ENCODE measurements around the gene NTM.

- TF ChIP-seq, protein P1, sequence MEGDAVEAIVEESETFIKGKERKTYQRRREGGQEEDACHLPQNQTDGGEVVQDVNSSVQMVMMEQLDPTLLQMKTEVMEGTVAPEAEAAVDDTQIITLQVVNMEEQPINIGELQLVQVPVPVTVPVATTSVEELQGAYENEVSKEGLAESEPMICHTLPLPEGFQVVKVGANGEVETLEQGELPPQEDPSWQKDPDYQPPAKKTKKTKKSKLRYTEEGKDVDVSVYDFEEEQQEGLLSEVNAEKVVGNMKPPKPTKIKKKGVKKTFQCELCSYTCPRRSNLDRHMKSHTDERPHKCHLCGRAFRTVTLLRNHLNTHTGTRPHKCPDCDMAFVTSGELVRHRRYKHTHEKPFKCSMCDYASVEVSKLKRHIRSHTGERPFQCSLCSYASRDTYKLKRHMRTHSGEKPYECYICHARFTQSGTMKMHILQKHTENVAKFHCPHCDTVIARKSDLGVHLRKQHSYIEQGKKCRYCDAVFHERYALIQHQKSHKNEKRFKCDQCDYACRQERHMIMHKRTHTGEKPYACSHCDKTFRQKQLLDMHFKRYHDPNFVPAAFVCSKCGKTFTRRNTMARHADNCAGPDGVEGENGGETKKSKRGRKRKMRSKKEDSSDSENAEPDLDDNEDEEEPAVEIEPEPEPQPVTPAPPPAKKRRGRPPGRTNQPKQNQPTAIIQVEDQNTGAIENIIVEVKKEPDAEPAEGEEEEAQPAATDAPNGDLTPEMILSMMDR (IDR thresholded peaks at IDR 0.05; ENCODE audit: insufficient read depth, low read length): no peak
- no peak for TF ChIP-seq POLR2AphosphoS5 (IDR thresholded peaks at IDR 0.05; ENCODE audit: low read depth)
Observed at GRCh38 chr11:131418189-131418588, 47.8 kb downstream of the NTM start.
